ENCODE measurements around the gene CCDC60.
A peak's percentile ranks its signal among the peaks of the same experiment; 100 is the strongest.
"Not testable (repeated sequence)": the region's sequence is repeated elsewhere in the genome, so short reads cannot be mapped to it uniquely, and the experiment has no call there.

Gene CCDC60

GRCh38 chr12:119338593-119339363 lies 4.2 kb downstream of the CCDC60 start:
- no peak for DNase-seq

- no peak for DNase-seq
These were observed 6.0 kb downstream of the CCDC60 start for GRCh38 chr12:119340578-119340977.

- no peak for DNase-seq
These were observed 6.5 kb downstream of the CCDC60 start for GRCh38 chr12:119341020-119341419.

GRCh38 chr12:119341988-119342387 lies 7.5 kb downstream of the CCDC60 start:
- no peak for DNase-seq

GRCh38 chr12:119343130-119343529 lies 8.6 kb downstream of the CCDC60 start:
- no peak for DNase-seq

GRCh38 chr12:119354172-119354571 lies 19.6 kb downstream of the CCDC60 start:
- DNase-seq = no peak

GRCh38 chr12:119360366-119360765 lies 25.8 kb downstream of the CCDC60 start:
- not testable (repeated sequence) for DNase-seq

GRCh38 chr12:119363037-119363436 lies 28.5 kb downstream of the CCDC60 start:
- DNase-seq = no peak

- DNase-seq = no peak
These were observed 29.0 kb downstream of the CCDC60 start for GRCh38 chr12:119363490-119363889.

GRCh38 chr12:119365451-119365850 lies 30.9 kb downstream of the CCDC60 start:
- DNase-seq = no peak

GRCh38 chr12:119366007-119366406 lies 31.5 kb downstream of the CCDC60 start:
- DNase-seq = no peak

- DNase-seq = no peak
These were observed 34.6 kb downstream of the CCDC60 start for GRCh38 chr12:119369161-119369560.

- no peak for DNase-seq
These were observed 35.5 kb downstream of the CCDC60 start for GRCh38 chr12:119369907-119370546.

- DNase-seq = no peak
These were observed 38.0 kb downstream of the CCDC60 start for GRCh38 chr12:119372540-119372939.

GRCh38 chr12:119373001-119373400 lies 38.5 kb downstream of the CCDC60 start:
- no peak for DNase-seq

- no peak for DNase-seq
These were observed 39.1 kb downstream of the CCDC60 start for GRCh38 chr12:119373666-119374065.

- DNase-seq = no peak
These were observed 40.1 kb downstream of the CCDC60 start for GRCh38 chr12:119374635-119375034.

- peak; percentile 47 for DNase-seq
These were observed 40.8 kb downstream of the CCDC60 start for GRCh38 chr12:119375075-119375882.

- DNase-seq = no peak
These were observed 41.3 kb downstream of the CCDC60 start for GRCh38 chr12:119375883-119376190.

GRCh38 chr12:119378903-119379302 lies 44.4 kb downstream of the CCDC60 start:
- DNase-seq = no peak

GRCh38 chr12:119381471-119382235 lies 47.1 kb downstream of the CCDC60 start:
- no peak for DNase-seq

GRCh38 chr12:119383206-119383605 lies 48.7 kb downstream of the CCDC60 start:
- no peak for DNase-seq

- DNase-seq = no peak
These were observed 49.8 kb downstream of the CCDC60 start for GRCh38 chr12:119384340-119384739.

Data from activated CD4-positive, alpha-beta T cell treated with anti-CD3 and anti-CD28 coated beads, Interleukin-2, Interleukin-6, amounts not matched to agents 100 ng/mL and 50 ng/mL, durations not matched to agents 16 hours and 8 hours (primary cell).